DOHH2 (cell line): Measurements from ENCODE around the gene POLE3.

Experiments used
- EZH2phosphoT487 ChIP-seq: fragments of 200-600 bp; sonication (generic); IDR thresholded peaks from 2 replicates; pipeline ENCODE4 v1.6.1; 2017; ENCODE audit warnings: borderline replicate concordance, mild to moderate bottlenecking, antibody characterized with exemption, low read length, moderate library complexity, mixed read lengths
- TF ChIP-seq, protein P1 (sequence below): fragments of 200-600 bp; sonication (generic); IDR thresholded peaks from one replicate; pipeline ENCODE4 v1.5.1; 2014; ENCODE audit warnings: antibody characterized with exemption, mild to moderate bottlenecking, low read depth, low read length; ENCODE audit not compliant: poor library complexity, severe bottlenecking

DNA sequence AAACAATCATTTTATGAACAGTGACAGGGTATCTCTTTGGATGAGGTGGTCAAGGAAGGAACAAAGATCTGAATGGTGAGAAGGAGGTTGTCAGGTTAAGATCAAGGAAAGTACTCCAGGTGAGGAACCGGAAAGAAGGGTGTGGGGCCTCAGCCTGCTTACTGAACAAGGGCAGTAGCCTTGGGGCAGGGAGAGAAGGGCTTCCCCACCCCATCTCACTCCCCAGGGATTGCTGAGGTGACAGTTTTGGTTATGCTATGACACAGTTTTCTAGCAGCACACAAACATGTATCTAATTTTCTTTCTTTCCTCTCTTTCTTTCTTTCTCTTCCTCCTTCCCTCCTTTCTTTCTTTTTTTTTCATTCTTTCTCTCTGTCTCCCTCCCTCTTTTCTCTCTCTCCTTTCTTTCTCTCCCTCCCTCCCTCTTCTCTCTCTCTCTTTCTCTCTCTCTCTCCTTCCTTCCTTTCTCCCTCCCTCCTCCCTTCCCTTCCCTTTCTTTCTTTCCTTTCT is 29.6 kb downstream of the POLE3 start:
- TF ChIP-seq, protein P1, sequence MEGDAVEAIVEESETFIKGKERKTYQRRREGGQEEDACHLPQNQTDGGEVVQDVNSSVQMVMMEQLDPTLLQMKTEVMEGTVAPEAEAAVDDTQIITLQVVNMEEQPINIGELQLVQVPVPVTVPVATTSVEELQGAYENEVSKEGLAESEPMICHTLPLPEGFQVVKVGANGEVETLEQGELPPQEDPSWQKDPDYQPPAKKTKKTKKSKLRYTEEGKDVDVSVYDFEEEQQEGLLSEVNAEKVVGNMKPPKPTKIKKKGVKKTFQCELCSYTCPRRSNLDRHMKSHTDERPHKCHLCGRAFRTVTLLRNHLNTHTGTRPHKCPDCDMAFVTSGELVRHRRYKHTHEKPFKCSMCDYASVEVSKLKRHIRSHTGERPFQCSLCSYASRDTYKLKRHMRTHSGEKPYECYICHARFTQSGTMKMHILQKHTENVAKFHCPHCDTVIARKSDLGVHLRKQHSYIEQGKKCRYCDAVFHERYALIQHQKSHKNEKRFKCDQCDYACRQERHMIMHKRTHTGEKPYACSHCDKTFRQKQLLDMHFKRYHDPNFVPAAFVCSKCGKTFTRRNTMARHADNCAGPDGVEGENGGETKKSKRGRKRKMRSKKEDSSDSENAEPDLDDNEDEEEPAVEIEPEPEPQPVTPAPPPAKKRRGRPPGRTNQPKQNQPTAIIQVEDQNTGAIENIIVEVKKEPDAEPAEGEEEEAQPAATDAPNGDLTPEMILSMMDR = no peak
- TF ChIP-seq EZH2phosphoT487 = no peak
